Body of pancreas (tissue), 4 donors: ENCODE data around the gene SLC26A8. TPM values are rescaled to one million over a fixed set of nuclear protein-coding genes. Genes with fewer than 3 reads are reported as not detected.

Experiments
- ATAC-seq: fragments of 150-250 bp; one replicate; pipeline ENCODE4 v1.9.1; 2016
- DNase-seq, 4 donors: peaks; one replicate each; pipeline ENCODE4 v3.0.0-alpha.2; 2019
- H3K27ac ChIP-seq, 4 donors: fragments of 200-600 bp; sonication (generic); 1 replicate in 3 of 4; 2 replicates in 1 of 4; pipeline versions ENCODE4 v1.5.1 to v1.6.1; 2016 to 2019; ENCODE audit warnings: mild to moderate bottlenecking in 1 of 4, mixed read lengths in 1 of 4, moderate library complexity in 1 of 4
- H3K27me3 ChIP-seq, 2 donors: fragments of 200-600 bp; sonication (generic); one replicate each; pipeline ENCODE4 v1.6.0; 2016; ENCODE audit warnings: mild to moderate bottlenecking in 1 of 2
- H3K36me3 ChIP-seq, 2 donors: fragments of 200-600 bp; sonication (generic); replicated peaks in 1 of 2; 2 replicates each; pipeline ENCODE4 v1.5.1; 2016; ENCODE audit warnings: low read depth in 2 of 2; ENCODE audit not compliant: insufficient read depth in 1 of 2
- H3K4me1 ChIP-seq: fragments of 200-600 bp; sonication (generic); one replicate; pipeline ENCODE4 v1.6.0; 2016
- H3K4me3 ChIP-seq, 2 donors: fragments of 200-600 bp; sonication (generic); 1 replicate in 1 of 2; 2 replicates in 1 of 2; pipeline ENCODE4 v1.5.1; 2016 to 2019
- H3K9me3 ChIP-seq, 3 donors: fragments of 200-600 bp; sonication (generic); 1 replicate in 2 of 3; 2 replicates in 1 of 3; pipeline ENCODE4 v1.5.1; 2016
- POLR2A ChIP-seq, 3 donors: fragments of 450-650 bp; IDR thresholded peaks; one replicate each; pipeline ENCODE4 v1.6.1; 2016; ENCODE audit warnings: antibody characterized with exemption in 3 of 3, mild to moderate bottlenecking in 2 of 3
- WGBS, 2 donors: methylation state at CpG; one replicate each; pipeline ENCODE4 v1.1.5; 2017; 5-methylcytosine and 5-hydroxymethylcytosine counted together
- intact Hi-C: fragments of 100-400 bp; cut with DNase I; formaldehyde crosslinking; loops from one replicate; pipeline ENCODE4 v1.15.1; 2023
- total RNA-seq, 2 donors: library from RNA; depleted of rRNA; stranded (reverse); fragments of >200 nt; gene quantifications; one replicate each; pipeline ENCODE4 v1.1.0, GENCODE V29; 2016
- TF ChIP-seq, protein P1 (sequence below), 7 experiments: fragments of 450-650 bp in 4 of 7; fragments of 200-600 bp in 3 of 7; sonication (generic) in 3 of 7; IDR thresholded peaks; one replicate each; pipeline ENCODE4 v1.5.1; 2016 to 2019; ENCODE audit warnings: antibody characterized with exemption in 7 of 7

Gene SLC26A8
- total RNA-seq, 2 donors from 2014 or later: not detected

DNA sequence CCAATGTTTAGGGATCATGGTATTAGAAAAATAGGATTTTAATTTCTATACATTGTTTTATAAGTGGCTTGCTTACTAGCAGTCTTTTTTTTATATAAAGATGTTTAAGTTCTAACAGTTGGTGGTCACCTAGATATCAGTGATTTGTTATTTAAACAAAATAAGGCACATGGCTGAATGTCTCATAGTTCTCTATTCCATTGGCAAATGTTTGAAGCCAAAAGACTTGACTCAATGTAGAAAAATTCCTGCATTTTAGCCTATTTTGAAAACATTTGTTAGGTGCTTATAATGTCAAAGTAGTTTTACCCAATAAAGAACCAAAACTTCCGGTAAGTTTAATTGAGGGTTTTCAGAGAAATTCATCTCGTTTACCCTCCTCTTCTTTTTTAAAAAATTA is 30.0 kb upstream of the SLC26A8 start:
- H3K4me3 ChIP-seq: no peak overlapping the region
- H3K27me3 ChIP-seq: no peaks in the 10 kb centered on the region
- H3K9me3 ChIP-seq: no peaks in the 10 kb centered on the region
- 85 to 88% methylated on average over 2 of the region's 2 CpGs for whole genome bisulfite sequencing, 2 donors
- TF ChIP-seq POLR2A (IDR thresholded peaks at IDR 0.05): no peak
- TF ChIP-seq, protein P1, sequence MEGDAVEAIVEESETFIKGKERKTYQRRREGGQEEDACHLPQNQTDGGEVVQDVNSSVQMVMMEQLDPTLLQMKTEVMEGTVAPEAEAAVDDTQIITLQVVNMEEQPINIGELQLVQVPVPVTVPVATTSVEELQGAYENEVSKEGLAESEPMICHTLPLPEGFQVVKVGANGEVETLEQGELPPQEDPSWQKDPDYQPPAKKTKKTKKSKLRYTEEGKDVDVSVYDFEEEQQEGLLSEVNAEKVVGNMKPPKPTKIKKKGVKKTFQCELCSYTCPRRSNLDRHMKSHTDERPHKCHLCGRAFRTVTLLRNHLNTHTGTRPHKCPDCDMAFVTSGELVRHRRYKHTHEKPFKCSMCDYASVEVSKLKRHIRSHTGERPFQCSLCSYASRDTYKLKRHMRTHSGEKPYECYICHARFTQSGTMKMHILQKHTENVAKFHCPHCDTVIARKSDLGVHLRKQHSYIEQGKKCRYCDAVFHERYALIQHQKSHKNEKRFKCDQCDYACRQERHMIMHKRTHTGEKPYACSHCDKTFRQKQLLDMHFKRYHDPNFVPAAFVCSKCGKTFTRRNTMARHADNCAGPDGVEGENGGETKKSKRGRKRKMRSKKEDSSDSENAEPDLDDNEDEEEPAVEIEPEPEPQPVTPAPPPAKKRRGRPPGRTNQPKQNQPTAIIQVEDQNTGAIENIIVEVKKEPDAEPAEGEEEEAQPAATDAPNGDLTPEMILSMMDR (IDR thresholded peaks at IDR 0.05): no peak
- H3K27ac ChIP-seq: peak overlapping the region in 1 of 4 donors; percentile 15
- no peaks in the 10 kb centered on the region for H3K36me3 ChIP-seq
- peaks cover 41% of the 10 kb centered on the region for H3K4me1 ChIP-seq
- DNase-seq (no peak), ATAC-seq (no peak)
- intact Hi-C loops: no loop called here

DNA sequence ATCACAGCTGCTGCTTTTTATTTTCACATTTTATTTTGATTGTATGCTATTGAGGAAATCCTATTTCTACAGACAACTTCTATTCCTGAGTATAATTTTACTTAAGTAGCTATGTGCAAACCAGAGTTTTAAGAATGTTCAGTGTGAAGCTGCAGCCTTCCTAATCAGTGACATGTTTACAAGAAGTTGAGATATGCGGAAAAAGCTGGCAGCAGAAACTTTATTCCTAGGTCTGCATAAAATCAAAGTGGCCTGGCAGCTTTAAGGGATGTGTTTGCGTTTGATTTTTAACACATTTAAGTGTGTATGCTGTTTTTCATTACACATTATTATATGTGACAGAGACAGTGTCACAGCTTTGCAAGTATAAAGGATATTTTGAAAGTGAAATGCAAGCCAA is 29.4 kb upstream of the SLC26A8 start:
- Histone ChIP-seq H3K27ac (peak overlapping the region in 1 of 4 donors; percentile 15), H3K4me3 (no peak overlapping the region), H3K27me3 (no peaks in the 10 kb centered on the region), H3K9me3 (no peaks in the 10 kb centered on the region), H3K36me3 (no peaks in the 10 kb centered on the region), H3K4me1 (peaks cover 41% of the 10 kb centered on the region)
- ATAC-seq: no peak
- intact Hi-C loops: no loop called here
- WGBS, 2 donors: 15 to 23% methylated on average over 2 of the region's 2 CpGs
- TF ChIP-seq, protein P1 (IDR thresholded peaks at IDR 0.05): no peak
- no peak for TF ChIP-seq POLR2A (IDR thresholded peaks at IDR 0.05)
- DNase-seq: no peak

DNA sequence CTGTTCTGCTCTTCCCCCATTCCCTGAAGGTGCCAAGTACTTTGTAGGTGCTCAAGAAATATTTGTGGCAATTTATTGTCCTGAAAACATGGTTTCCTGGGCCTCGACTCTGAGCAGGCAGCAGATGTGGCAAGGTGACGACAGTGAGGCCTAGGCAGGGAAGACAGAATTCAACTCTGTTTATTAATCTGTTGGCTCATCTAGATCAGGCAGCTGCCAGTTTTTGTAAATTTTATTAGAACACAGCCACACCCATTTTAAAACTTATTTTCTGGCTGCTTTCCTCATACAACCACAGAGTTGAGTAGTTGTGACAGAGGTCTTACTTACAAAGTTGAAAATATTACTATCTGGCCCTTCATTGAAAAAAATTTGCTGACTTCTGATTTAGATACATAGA is 27.7 kb upstream of the SLC26A8 start:
- no peaks in the 10 kb centered on the region for H3K9me3 ChIP-seq
- no peaks in the 10 kb centered on the region for H3K27me3 ChIP-seq
- no peaks in the 10 kb centered on the region for H3K36me3 ChIP-seq
- WGBS, 2 donors: 86 to 87% methylated on average over 2 of the region's 2 CpGs
- DNase-seq (no peak), ATAC-seq (no peak)
- intact Hi-C loops: no loop called here
- H3K4me3 ChIP-seq: no peak overlapping the region
- H3K27ac ChIP-seq: no peak overlapping the region
- H3K4me1 ChIP-seq: peaks cover 52% of the 10 kb centered on the region
- TF ChIP-seq POLR2A (IDR thresholded peaks at IDR 0.05): no peak
- TF ChIP-seq, protein P1 (IDR thresholded peaks at IDR 0.05): no peak

DNA sequence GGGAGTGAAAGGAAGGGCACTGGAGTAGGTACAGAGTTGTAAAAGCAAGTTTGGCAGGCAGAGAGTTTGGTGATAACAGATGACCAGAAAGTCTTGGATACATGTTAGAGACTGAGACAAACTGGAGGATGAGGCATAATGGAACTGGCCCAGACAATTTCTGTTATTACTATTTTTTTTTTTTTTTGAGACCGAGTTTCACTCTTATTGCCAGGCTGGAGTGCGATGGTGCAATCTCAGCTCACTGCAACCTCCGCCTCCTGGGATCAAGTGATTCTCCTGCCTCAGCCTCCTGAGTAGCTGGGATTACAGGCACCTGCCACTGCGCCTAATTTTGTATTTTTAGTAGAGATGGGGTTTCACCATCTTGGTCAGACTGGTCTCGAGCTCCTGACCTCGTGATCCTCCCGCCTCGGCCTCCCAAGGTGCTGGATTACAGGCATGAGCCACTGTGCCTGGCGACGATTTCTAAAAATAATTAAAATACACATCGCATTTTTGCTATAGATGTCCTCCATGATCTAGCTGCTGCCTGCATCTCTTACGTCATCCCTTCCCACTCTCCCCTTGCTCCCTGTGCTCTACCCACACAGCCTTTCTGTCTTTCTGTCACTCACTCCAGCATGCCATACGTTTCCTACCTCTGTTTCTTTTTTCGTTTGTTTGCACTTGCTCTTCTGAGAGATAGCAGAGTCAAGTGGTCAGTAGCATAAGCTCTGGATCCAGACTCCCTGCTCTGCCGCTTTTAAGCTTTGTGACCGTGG is 26.7 kb upstream of the SLC26A8 start:
- ATAC-seq (no peak), DNase-seq (no peak)
- Histone ChIP-seq H3K27me3 (no peaks in the 10 kb centered on the region), H3K36me3 (no peaks in the 10 kb centered on the region), H3K4me1 (peaks cover 54% of the 10 kb centered on the region), H3K27ac (no peak overlapping the region), H3K4me3 (no peak overlapping the region), H3K9me3 (no peaks in the 10 kb centered on the region)
- intact Hi-C loops: no loop called here
- WGBS, 2 donors: 80 to 85% methylated on average over 16 of the region's 16 CpGs
- no peak for TF ChIP-seq POLR2A (IDR thresholded peaks at IDR 0.05)
- TF ChIP-seq, protein P1 (IDR thresholded peaks at IDR 0.05): no peak

DNA sequence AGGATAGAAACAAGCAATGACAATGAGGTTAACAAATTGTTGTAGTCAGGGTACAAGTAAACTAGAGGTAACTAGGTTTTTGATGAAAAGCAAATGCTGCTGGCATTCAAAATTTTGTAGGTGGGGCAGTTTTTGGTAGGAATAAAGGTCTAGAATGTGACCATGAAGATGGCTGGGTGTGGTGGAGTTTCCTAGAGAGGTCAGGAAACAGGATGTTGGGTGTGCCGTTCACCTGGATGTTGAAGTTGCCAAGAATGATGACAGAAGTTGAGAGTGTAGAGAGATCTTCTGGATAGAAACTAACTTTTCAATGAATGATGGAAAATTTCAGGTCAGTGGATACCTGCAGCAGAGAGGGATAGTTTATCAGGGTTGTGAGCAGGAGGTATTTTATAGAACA is 25.9 kb upstream of the SLC26A8 start:
- Histone ChIP-seq H3K4me3 (no peak overlapping the region), H3K27ac (no peak overlapping the region), H3K27me3 (no peaks in the 10 kb centered on the region), H3K36me3 (no peaks in the 10 kb centered on the region), H3K4me1 (peaks cover 49% of the 10 kb centered on the region), H3K9me3 (no peaks in the 10 kb centered on the region)
- intact Hi-C loops: no loop called here
- ATAC-seq: no peak
- DNase-seq: no peak
- TF ChIP-seq, protein P1 (IDR thresholded peaks at IDR 0.05): no peak
- TF ChIP-seq POLR2A (IDR thresholded peaks at IDR 0.05): no peak
- 59 to 62% methylated on average over 1 of the region's 1 CpG for WGBS, 2 donors
